Endothelial cell of umbilical vein (primary cell): ENCODE measurements around the gene TIMM29. TPM values are rescaled to one million over a fixed set of nuclear protein-coding genes. Genes with fewer than 3 reads are reported as not detected.

Source experiments
- BruUV-seq: library from RNA; stranded (reverse); fragments of 400-500 nt; replicated peaks from 2 replicates; lab custom pipeline; 2021; lab: Mats Ljungman, UMichigan
- CTCF ChIA-PET: fragments of 300-600, 350-600 bp; sonication (Branson Sonifier 250); formaldehyde crosslinking; loops from one replicate; lab custom pipeline; 2021; ENCODE audit warnings: antibody characterized with exemption, inconsistent platforms; lab: Charles Lee
- POLR2A ChIA-PET: fragments of 300-600, 350-600 bp; sonication (Branson Sonifier 250); formaldehyde crosslinking; loops from one replicate; lab custom pipeline; 2021; ENCODE audit warnings: antibody characterized with exemption, inconsistent platforms; lab: Charles Lee
- DNase-seq: peaks from one replicate; pipeline ENCODE4 v3.0.0-alpha.2; 2011; ENCODE audit warnings: low read depth, low spot score
- FAIRE-seq: peaks from 2 replicates; lab custom pipeline; 2011; peaks lifted over from hg19 to GRCh38; lab: Jason Lieb, UNC
- H2AFZ ChIP-seq: 2 replicates; pipeline ENCODE4 v1.6.0; 2012; ENCODE audit warnings: low read depth, low read length, control low read depth, inconsistent platforms
- H3K27ac ChIP-seq: 2 replicates; pipeline ENCODE4 v1.5.1; 2011; ENCODE audit warnings: low read depth, mild to moderate bottlenecking, control low read depth, low read length, moderate library complexity; ENCODE audit not compliant: insufficient read depth
- H3K27me3 ChIP-seq, 2 experiments: 2 replicates each; pipeline versions ENCODE4 v1.6.0 to v1.6.1; 2011; ENCODE audit warnings: low read length in 2 of 2, mixed read lengths in 1 of 2; ENCODE audit not compliant: control insufficient read depth in 2 of 2, insufficient read depth in 2 of 2
- H3K36me3 ChIP-seq, 2 experiments: 2 replicates in 1 of 2; 3 replicates in 1 of 2; pipeline ENCODE4 v1.5.1; 2011; ENCODE audit warnings: low read length in 2 of 2, mild to moderate bottlenecking in 1 of 2, moderate library complexity in 1 of 2; ENCODE audit not compliant: control insufficient read depth in 2 of 2, insufficient read depth in 2 of 2; ENCODE audit errors: extremely low read depth in 1 of 2
- H3K4me1 ChIP-seq: 3 replicates; pipeline ENCODE4 v1.5.1; 2011; ENCODE audit warnings: mild to moderate bottlenecking, low read length; ENCODE audit not compliant: control insufficient read depth, insufficient read depth; ENCODE audit errors: extremely low read depth
- H3K4me2 ChIP-seq: 2 replicates; pipeline ENCODE4 v1.6.1; 2011; ENCODE audit warnings: low read length, control low read depth, mixed read lengths; ENCODE audit not compliant: insufficient read depth
- H3K4me3 ChIP-seq, 3 experiments: fragments of 200-600 bp in 1 of 3; sonication (generic), shearing (Covaris generic) in 1 of 3; replicated peaks in 1 of 3; 2 replicates each; pipeline ENCODE4 v1.5.1; 2011 to 2016; ENCODE audit warnings: control low read depth in 3 of 3, low read length in 3 of 3, mild to moderate bottlenecking in 2 of 3, inconsistent platforms in 1 of 3, low read depth in 1 of 3, moderate library complexity in 1 of 3; ENCODE audit not compliant: insufficient read depth in 1 of 3
- H3K79me2 ChIP-seq: 2 replicates; pipeline ENCODE4 v1.6.0; 2012; ENCODE audit warnings: low read length, inconsistent platforms; ENCODE audit not compliant: control insufficient read depth, insufficient read depth
- H3K9ac ChIP-seq: replicated peaks from 2 replicates; pipeline ENCODE3; 2011; ENCODE audit warnings: low read length, control low read depth; ENCODE audit not compliant: insufficient read depth; ENCODE audit errors: extremely low read depth
- H3K9me1 ChIP-seq: replicated peaks from 3 replicates; pipeline ENCODE4 v1.6.0; 2011; ENCODE audit warnings: mild to moderate bottlenecking, low read length; ENCODE audit not compliant: control insufficient read depth, insufficient read depth; ENCODE audit errors: extremely low read depth
- H3K9me3 ChIP-seq: replicated peaks from 2 replicates; pipeline ENCODE4 v1.5.1; 2012; ENCODE audit warnings: low read length, inconsistent platforms; ENCODE audit not compliant: control insufficient read depth, insufficient read depth
- H4K20me1 ChIP-seq: replicated peaks from 2 replicates; pipeline ENCODE3; 2011; ENCODE audit warnings: mild to moderate bottlenecking, low read length; ENCODE audit not compliant: control insufficient read depth, insufficient read depth; ENCODE audit errors: extremely low read depth
- CTCF ChIP-seq, 2 donors: IDR thresholded peaks; 1 replicate in 1 of 2; 2 replicates in 1 of 2; pipeline ENCODE4 v1.5.1; 2011; ENCODE audit warnings: low read length in 2 of 2, mild to moderate bottlenecking in 2 of 2, moderate library complexity in 2 of 2, control low read depth in 1 of 2, inconsistent platforms in 1 of 2, low read depth in 1 of 2; ENCODE audit not compliant: insufficient read depth in 1 of 2; ENCODE audit errors: extremely low read depth in 1 of 2
- EZH2 ChIP-seq: IDR thresholded peaks from 2 replicates; pipeline ENCODE4 v1.6.1; 2012; ENCODE audit warnings: borderline replicate concordance, low read depth, mild to moderate bottlenecking, moderate library complexity, low read length, inconsistent platforms; ENCODE audit not compliant: severe bottlenecking
- FOS ChIP-seq: IDR thresholded peaks from 2 replicates; pipeline ENCODE4 v1.6.1; 2011; ENCODE audit warnings: mild to moderate bottlenecking, low read length, moderate library complexity, borderline replicate concordance; ENCODE audit not compliant: insufficient read depth
- GATA2 ChIP-seq: IDR thresholded peaks from 2 replicates; pipeline ENCODE4 v1.7.0; 2011; ENCODE audit warnings: low read depth, mild to moderate bottlenecking, moderate library complexity, mixed read lengths, low read length; ENCODE audit not compliant: insufficient read length, insufficient read depth
- JUN ChIP-seq: IDR thresholded peaks from 2 replicates; pipeline ENCODE4 v1.6.1; 2011; ENCODE audit warnings: borderline replicate concordance, low read depth; ENCODE audit not compliant: insufficient read length, insufficient read depth
- MAX ChIP-seq: IDR thresholded peaks from 2 replicates; pipeline ENCODE4 v1.6.1; 2011; ENCODE audit not compliant: insufficient read depth, insufficient read length
- MYC ChIP-seq: IDR thresholded peaks from one replicate; pipeline ENCODE4 v1.6.1; 2011; ENCODE audit warnings: mild to moderate bottlenecking, low read depth, low read length
- POLR2A ChIP-seq: IDR thresholded peaks from 2 replicates; pipeline ENCODE4 v1.6.1; 2012; ENCODE audit warnings: low read depth, mild to moderate bottlenecking, control low read depth, low read length
- POLR2AphosphoS5 ChIP-seq: IDR thresholded peaks from 2 replicates; pipeline ENCODE4 v1.6.1; 2012; ENCODE audit warnings: low read depth, mild to moderate bottlenecking, control low read depth, low read length, moderate library complexity; ENCODE audit not compliant: insufficient read depth
- dilution Hi-C: fragments of 300-500 bp; cut with MboI; formaldehyde crosslinking; loops from one replicate; pipeline ENCODE4 v1.15.0; 2019; ENCODE audit warnings: low sequenced_read_pairs; ENCODE audit not compliant: extremely low pct_ligation_motif_present
- intact Hi-C: fragments of 100-400 bp; cut with micrococcal nuclease; formaldehyde crosslinking; loops from one replicate; pipeline ENCODE4 v1.10.0; 2022
- polyA plus RNA-seq, 4 experiments: library from polyadenylated mRNA; depleted of rRNA in 3 of 4; stranded (reverse) in 3 of 4; unstranded in 1 of 4; fragments of >200 nt; gene quantifications; 2 replicates each; pipeline versions ENCODE4 v1.2.1 to v1.2.3, GENCODE V29; 2011 to 2012; ENCODE audit warnings: missing spikeins in 1 of 4
- total RNA-seq: library from RNA; stranded (reverse); gene quantifications from 2 replicates; pipeline ENCODE4 v1.2.3, GENCODE V29; 2021

Gene TIMM29
- total and polyA plus RNA-seq, 2 donors (not counting 3 experiments of a cell fraction or from before 2014, with no cell fraction given), result 10.7 to 20.6 TPM

- no peak overlapping the region for H3K4me2 ChIP-seq
- peaks cover 66% of the 10 kb centered on the region for H3K79me2 ChIP-seq
- no peak for DNase-seq
- no TSS peak for BruUV-seq
- peaks cover 6% of the 10 kb centered on the region for H4K20me1 ChIP-seq
- no peak overlapping the region for H3K9ac ChIP-seq
- no peak overlapping the region for H3K27ac ChIP-seq
- no peaks in the 10 kb centered on the region for H3K9me1 ChIP-seq
- H2AFZ ChIP-seq, result no peak overlapping the region
- no peaks in the 10 kb centered on the region for H3K27me3 ChIP-seq
- H3K4me3 ChIP-seq, result no peak overlapping the region
- ChIA-PET CTCF (interaction anchor here (0.6 to 4.7 kb wide), 3 partner anchors 10 to 26 kb away, joined by 3 to 35 read pairs (median 5); no protein-coding TSS in a partner anchor), POLR2A (interaction anchor here (0.6 to 0.7 kb wide), 2 partner anchors 21 to 28 kb away, joined by 3 read pairs; no protein-coding TSS in a partner anchor)
- TF ChIP-seq POLR2AphosphoS5 (no peak), GATA2 (no peak), POLR2A (no peak), EZH2 (no peak), FOS (no peak), CTCF (IDR thresholded peaks at IDR 0.05; ENCODE audit: extremely low read depth in 1 of 2, insufficient read depth in 1 of 2, low read depth in 1 of 2, low read length in 2 of 2) (no peak), MYC (no peak), MAX (no peak), JUN (no peak)
- H3K36me3 ChIP-seq, result no peaks in the 10 kb centered on the region
- dilution Hi-C loops, result no loop called here
- peaks cover 9% of the 10 kb centered on the region for H3K4me1 ChIP-seq
- FAIRE-seq, result no peak
- intact Hi-C loops, result no loop called here
- H3K9me3 ChIP-seq, result no peaks in the 10 kb centered on the region
Observed at GRCh38 chr19:10962863-10963262, 34.3 kb downstream of the TIMM29 start.
